ENCODE data around the gene CORO2A.

Gene CORO2A

DNA sequence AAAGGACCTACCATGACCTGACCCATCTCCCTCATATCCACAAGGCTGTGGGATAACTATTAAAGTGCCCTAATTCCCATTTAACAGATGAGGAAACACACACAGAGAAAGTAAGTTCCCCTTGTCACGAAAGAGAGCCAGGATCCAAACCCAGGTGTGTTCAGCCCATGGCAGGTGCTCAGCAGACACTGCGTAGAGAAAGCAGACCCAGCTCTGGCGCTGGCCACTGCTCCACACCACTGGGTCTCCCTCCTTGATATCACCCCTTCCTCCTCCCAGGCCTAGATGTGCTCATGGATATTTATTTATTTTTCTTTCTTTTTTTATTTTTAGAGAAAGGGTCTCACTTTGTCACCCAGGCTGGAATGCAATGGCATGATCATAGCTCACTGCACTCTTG is 24.0 kb upstream of the CORO2A start:
- H3K4me3 ChIP-seq (ENCODE audit: control insufficient read depth, low read depth, low read length): no peak overlapping the region
- TF ChIP-seq, protein P1, sequence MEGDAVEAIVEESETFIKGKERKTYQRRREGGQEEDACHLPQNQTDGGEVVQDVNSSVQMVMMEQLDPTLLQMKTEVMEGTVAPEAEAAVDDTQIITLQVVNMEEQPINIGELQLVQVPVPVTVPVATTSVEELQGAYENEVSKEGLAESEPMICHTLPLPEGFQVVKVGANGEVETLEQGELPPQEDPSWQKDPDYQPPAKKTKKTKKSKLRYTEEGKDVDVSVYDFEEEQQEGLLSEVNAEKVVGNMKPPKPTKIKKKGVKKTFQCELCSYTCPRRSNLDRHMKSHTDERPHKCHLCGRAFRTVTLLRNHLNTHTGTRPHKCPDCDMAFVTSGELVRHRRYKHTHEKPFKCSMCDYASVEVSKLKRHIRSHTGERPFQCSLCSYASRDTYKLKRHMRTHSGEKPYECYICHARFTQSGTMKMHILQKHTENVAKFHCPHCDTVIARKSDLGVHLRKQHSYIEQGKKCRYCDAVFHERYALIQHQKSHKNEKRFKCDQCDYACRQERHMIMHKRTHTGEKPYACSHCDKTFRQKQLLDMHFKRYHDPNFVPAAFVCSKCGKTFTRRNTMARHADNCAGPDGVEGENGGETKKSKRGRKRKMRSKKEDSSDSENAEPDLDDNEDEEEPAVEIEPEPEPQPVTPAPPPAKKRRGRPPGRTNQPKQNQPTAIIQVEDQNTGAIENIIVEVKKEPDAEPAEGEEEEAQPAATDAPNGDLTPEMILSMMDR (IDR thresholded peaks at IDR 0.05; ENCODE audit: control insufficient read depth, insufficient read depth, low read depth, low read length, missing control alignments): no peak
- no peak for DNase-seq (ENCODE audit: low read depth)

DNA sequence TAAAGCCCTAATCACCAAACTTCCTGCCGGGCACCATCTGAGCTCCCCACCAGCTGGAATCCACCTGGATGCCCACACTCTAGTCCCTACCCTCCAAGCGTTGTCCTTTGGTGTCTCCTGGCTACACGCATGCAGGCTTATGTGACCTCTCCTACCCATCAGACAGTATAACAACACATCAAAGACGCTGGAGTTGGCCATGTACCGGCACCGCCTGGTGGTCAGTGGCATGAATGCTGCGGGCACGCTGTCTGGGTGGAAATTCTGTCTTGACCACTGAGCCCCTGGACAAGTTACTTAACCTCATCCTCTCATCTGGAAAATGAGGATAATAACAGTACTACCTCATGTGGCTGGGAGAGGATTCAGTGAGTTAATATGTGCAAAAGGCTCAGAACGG is 23.4 kb upstream of the CORO2A start:
- no peak for DNase-seq (ENCODE audit: low read depth)
- H3K4me3 ChIP-seq (ENCODE audit: control insufficient read depth, low read depth, low read length): no peak overlapping the region
- TF ChIP-seq, protein P1 (IDR thresholded peaks at IDR 0.05; ENCODE audit: control insufficient read depth, insufficient read depth, low read depth, low read length, missing control alignments): peak; percentile 46

DNA sequence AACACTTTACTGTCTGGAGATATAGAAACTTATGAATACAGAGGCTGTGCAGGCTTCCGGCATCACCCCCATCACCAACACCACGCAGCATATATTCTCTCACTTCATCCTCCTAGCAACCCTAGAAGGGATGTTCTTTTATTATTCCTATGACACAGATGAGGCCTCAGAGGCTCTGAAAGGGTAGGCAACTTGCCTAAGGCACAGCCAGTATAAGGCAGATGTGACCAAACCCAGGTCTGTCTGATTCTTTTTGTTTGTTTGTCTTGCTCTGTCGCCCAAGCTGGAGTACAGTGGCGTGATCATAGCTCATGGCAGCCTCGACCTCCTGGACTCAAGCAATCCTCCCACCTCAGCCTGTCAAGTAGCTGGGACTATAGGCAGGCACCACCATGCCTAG is 22.8 kb upstream of the CORO2A start:
- TF ChIP-seq, protein P1 (IDR thresholded peaks at IDR 0.05; ENCODE audit: control insufficient read depth, insufficient read depth, low read depth, low read length, missing control alignments): no peak
- no peak for DNase-seq (ENCODE audit: low read depth)
- no peak overlapping the region for H3K4me3 ChIP-seq (ENCODE audit: control insufficient read depth, low read depth, low read length)

DNA sequence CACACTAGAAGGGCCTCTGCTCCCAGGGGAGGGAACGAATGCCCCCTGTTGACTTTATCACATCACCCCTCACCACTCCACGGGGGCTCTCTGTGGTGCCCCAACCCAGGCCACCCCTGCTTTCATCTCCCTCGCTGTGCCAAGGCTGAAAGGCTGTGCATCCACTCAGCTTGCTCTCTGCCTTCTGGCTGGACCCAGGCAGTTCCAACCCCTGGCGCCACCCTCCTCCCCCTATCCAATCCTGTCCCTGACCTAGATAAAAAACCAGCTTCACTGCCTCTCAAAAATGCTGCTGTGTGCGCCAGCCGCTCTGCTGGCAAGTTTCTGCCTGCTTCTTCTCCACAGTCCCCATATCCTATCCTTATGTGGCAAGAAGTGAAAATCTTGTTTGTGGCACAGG is 22.4 kb upstream of the CORO2A start:
- DNase-seq (ENCODE audit: low read depth): no peak
- TF ChIP-seq, protein P1 (IDR thresholded peaks at IDR 0.05; ENCODE audit: control insufficient read depth, insufficient read depth, low read depth, low read length, missing control alignments): no peak
- H3K4me3 ChIP-seq (ENCODE audit: control insufficient read depth, low read depth, low read length): no peak overlapping the region

DNA sequence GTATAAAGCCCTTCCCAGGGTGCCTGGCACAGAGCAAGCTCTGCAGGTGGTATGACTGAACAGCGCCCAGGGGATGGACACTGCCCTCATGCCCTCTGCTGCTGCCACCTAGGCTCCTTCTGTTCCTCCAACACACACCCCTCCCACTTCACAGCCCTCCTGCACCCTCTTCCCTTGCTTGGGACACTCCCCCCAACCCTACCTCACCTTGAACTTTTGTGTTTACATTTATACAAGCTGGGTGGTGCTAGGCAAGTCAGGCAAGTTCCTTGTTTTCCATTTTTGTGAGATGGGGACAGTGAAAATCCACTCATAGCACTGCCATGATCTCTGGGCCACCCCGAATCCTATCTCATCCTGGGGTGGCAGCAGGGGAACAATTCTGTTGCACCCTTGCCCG is 18.8 kb upstream of the CORO2A start:
- TF ChIP-seq, protein P1 (IDR thresholded peaks at IDR 0.05; ENCODE audit: control insufficient read depth, insufficient read depth, low read depth, low read length, missing control alignments): no peak
- no peak overlapping the region for H3K4me3 ChIP-seq (ENCODE audit: control insufficient read depth, low read depth, low read length)
- no peak for DNase-seq (ENCODE audit: low read depth)

DNA sequence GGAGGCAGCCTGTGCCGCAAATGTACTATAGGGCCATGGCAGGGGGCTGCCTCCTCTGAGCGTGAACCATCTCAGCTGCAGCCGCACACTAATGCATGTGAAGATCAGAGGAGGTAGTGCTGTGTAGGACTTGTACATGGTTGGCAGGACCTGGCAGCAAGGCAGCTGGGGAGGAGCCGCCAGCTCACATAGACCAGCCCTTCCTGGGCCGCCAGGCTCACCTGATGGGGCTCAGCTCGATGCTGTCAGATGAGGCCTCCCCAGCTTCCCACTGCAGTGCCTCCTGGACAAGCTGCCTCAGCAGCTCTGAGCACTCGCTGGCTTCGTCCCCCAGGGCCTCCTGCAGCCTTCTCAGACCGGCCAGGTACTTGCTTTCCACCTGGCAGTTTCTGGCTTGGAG is 18.0 kb upstream of the CORO2A start:
- DNase-seq (ENCODE audit: low read depth): no peak
- H3K4me3 ChIP-seq (ENCODE audit: control insufficient read depth, low read depth, low read length): no peak overlapping the region
- TF ChIP-seq, protein P1 (IDR thresholded peaks at IDR 0.05; ENCODE audit: control insufficient read depth, insufficient read depth, low read depth, low read length, missing control alignments): no peak

DNA sequence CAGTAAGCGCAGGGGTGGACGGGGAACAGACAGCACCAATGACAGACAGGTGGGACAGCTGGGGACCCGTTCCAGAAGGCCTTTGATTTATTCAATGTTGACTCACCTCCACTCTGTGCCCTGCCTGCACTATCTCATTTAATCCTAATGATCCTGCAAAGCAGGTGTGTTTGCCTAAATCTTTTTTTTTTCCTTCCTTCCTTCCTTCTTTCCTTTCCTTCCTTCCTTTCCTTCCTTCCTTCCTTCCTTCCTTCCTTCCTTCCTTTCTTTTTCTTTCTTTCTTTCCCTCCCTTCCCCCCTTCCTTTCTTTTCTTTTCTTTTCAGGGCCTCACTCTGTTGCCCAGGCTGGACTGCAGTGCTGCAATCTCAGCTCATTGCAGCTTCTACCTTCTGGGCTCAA is 17.1 kb upstream of the CORO2A start:
- DNase-seq (ENCODE audit: low read depth): no peak
- H3K4me3 ChIP-seq (ENCODE audit: control insufficient read depth, low read depth, low read length): no peak overlapping the region
- TF ChIP-seq, protein P1 (IDR thresholded peaks at IDR 0.05; ENCODE audit: control insufficient read depth, insufficient read depth, low read depth, low read length, missing control alignments): no peak
